Left lung (tissue), 10 donors: ENCODE measurements around the gene EEPD1. TPM values are rescaled to one million over a fixed set of nuclear protein-coding genes. Genes with fewer than 3 reads are reported as not detected.
A peak's percentile ranks its signal among the peaks of the same experiment; 100 is the strongest.

Experiments used
- ATAC-seq: fragments of 200-7000 bp; cut with Tn5 transposase; one replicate; pipeline ENCODE4 v1.9.1; 2020; ENCODE audit warnings: moderate library complexity
- DNase-seq, 4 donors: peaks; one replicate each; pipeline ENCODE4 v3.0.0-alpha.2; 2013 to 2020
- H3K27ac ChIP-seq, 2 donors: fragments of 200-600 bp; sonication (generic) in 1 of 2; one replicate each; pipeline versions ENCODE4 v1.5.0 to v1.8.0; 2020 to 2021
- H3K27me3 ChIP-seq, 2 donors: fragments of 200-600 bp; sonication (generic) in 1 of 2; one replicate each; pipeline versions ENCODE4 v1.5.0 to v1.8.0; 2020 to 2021
- H3K36me3 ChIP-seq, 2 donors: fragments of 200-600 bp; sonication (generic) in 1 of 2; one replicate each; pipeline versions ENCODE4 v1.5.0 to v1.8.0; 2020 to 2021
- H3K4me1 ChIP-seq, 2 donors: fragments of 200-600 bp; one replicate each; pipeline ENCODE4 v1.8.0; 2021
- H3K4me3 ChIP-seq, 2 donors: fragments of 200-600 bp; sonication (generic) in 1 of 2; one replicate each; pipeline versions ENCODE4 v1.5.0 to v1.8.0; 2020 to 2021; ENCODE audit warnings: mild to moderate bottlenecking in 1 of 2
- H3K9me3 ChIP-seq, 2 donors: fragments of 200-600 bp; sonication (generic) in 1 of 2; one replicate each; pipeline versions ENCODE4 v1.5.0 to v1.8.0; 2020 to 2021
- intact Hi-C, 2 donors: fragments of 100-400 bp; cut with DNase I; formaldehyde crosslinking; loops; one replicate each; pipeline versions ENCODE4 v1.11.2 to v1.14.2; 2022
- polyA plus RNA-seq, 6 donors: library from polyadenylated mRNA; unstranded; fragments of 120-200 nt; gene quantifications; one replicate each; pipeline ENCODE4 v1.2.1, GENCODE V29; 2013; ENCODE audit not compliant: insufficient read length in 6 of 6
- total RNA-seq, 2 donors: library from RNA; stranded (reverse); fragmentation: NEBNext Ultra II Directional; extraction: Animal tissue kit (Norgen Biotek cat#: 25700); gene quantifications; one replicate each; pipeline ENCODE4 v1.2.1, GENCODE V29; 2021
- TF ChIP-seq, protein P1 (sequence below), 2 donors: fragments of 200-600 bp; sonication (generic) in 1 of 2; IDR thresholded peaks; one replicate each; pipeline versions ENCODE4 v1.5.0 to v1.8.0; 2021; ENCODE audit warnings: antibody characterized with exemption in 2 of 2
- donor health status: DM: no; HTN: yes; CAD: no.
- donor health status: DM: no; HTN: no; CAD: no.

EEPD1 gene
- total and polyA plus RNA-seq, 8 donors = 7.8 to 22.8 (median 19.0) TPM

DNA sequence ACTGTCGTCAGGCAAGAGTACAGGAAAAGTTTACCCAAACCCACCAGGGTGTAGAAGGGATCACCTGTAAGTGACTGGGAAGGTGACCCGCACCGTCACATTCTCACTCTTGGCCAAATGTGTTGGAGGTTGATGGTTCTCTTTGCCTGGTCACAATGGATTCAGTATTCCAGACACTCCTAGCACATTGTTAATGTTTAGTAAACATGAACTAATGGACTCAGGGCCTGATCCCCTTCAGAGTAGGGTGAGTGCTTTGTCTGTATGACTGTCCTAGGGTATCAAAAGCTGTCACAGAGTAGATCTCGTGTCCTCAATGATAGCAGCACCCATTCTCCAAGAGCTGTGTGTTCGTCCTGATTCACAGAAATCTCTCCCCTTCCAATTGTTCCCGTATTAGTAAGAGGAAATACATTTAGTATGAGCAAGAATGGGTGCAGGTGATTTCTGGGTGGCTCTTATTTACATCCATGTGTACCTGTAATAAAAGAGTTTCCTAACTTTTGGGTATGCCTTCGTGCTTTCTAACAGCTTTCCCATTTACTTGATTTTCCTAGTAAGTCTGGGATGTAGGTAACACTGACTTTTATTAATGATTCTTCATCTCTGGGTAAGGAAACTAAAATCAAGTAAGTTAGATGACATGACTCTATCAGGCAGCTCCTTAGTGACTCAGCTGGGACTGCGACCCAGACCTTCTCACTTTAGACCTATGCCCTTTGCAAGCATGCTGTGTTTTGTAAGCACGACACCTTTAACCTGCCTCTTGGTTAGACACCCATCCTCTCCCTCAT lies 4.7 kb downstream of the EEPD1 start:
- ATAC-seq = no peak
- DNase-seq = no peak
- intact Hi-C loops = no loop called here
- Histone ChIP-seq H3K27me3 (no peaks in the 10 kb centered on the region), H3K9me3 (no peaks in the 10 kb centered on the region), H3K27ac (no peak overlapping the region), H3K36me3 (no peaks in the 10 kb centered on the region), H3K4me1 (peaks cover 9 to 49% of the 10 kb centered on the region in 2 donors), H3K4me3 (no peak overlapping the region)
- TF ChIP-seq, protein P1, sequence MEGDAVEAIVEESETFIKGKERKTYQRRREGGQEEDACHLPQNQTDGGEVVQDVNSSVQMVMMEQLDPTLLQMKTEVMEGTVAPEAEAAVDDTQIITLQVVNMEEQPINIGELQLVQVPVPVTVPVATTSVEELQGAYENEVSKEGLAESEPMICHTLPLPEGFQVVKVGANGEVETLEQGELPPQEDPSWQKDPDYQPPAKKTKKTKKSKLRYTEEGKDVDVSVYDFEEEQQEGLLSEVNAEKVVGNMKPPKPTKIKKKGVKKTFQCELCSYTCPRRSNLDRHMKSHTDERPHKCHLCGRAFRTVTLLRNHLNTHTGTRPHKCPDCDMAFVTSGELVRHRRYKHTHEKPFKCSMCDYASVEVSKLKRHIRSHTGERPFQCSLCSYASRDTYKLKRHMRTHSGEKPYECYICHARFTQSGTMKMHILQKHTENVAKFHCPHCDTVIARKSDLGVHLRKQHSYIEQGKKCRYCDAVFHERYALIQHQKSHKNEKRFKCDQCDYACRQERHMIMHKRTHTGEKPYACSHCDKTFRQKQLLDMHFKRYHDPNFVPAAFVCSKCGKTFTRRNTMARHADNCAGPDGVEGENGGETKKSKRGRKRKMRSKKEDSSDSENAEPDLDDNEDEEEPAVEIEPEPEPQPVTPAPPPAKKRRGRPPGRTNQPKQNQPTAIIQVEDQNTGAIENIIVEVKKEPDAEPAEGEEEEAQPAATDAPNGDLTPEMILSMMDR (IDR thresholded peaks at IDR 0.05) = no peak

DNA sequence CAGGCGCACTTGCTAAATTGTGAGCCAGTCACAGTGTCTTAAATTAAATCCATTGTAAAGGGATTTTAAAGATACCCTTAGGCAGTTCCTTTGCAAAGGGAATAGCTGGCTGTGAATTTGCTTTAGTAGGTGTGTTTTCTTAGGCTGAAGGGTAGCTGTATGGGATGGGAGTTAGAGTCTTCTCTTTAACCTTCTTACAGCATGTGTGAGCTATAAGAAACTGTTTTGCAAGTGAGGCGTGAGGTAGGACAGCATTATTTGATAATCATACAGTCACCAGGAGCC lies 5.2 kb downstream of the EEPD1 start:
- no peak overlapping the region for H3K27ac ChIP-seq
- peaks cover 9 to 50% of the 10 kb centered on the region in 2 donors for H3K4me1 ChIP-seq
- no peak overlapping the region for H3K4me3 ChIP-seq
- no peaks in the 10 kb centered on the region for H3K27me3 ChIP-seq
- ATAC-seq = no peak
- no peaks in the 10 kb centered on the region for H3K9me3 ChIP-seq
- no peaks in the 10 kb centered on the region for H3K36me3 ChIP-seq
- intact Hi-C loops = no loop called here
- TF ChIP-seq, protein P1 (IDR thresholded peaks at IDR 0.05) = no peak
- DNase-seq = no peak

DNA sequence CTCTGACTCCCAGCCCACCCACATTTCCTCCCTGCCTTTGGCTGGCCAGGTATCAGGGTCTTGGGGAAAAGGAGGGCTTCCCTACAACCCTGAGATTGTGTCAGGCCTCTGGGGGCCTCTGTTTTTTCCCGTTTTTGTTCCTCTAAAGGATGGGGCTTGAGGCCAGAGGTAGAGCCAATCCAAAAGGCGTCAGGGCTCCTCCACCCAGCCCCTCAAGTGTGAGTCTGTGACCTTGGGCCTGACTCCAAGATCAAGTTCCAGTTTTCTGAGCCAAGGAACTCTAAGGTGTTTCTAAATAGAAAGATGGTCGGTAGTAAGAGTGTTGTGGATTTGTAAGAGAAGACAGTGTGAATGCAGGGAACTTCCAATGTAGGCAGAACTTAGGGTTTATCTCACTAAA lies 6.6 kb downstream of the EEPD1 start:
- Histone ChIP-seq H3K4me1 (peaks cover 9 to 40% of the 10 kb centered on the region in 2 donors), H3K4me3 (no peak overlapping the region), H3K27ac (no peak overlapping the region), H3K27me3 (no peaks in the 10 kb centered on the region), H3K36me3 (no peaks in the 10 kb centered on the region), H3K9me3 (no peaks in the 10 kb centered on the region)
- ATAC-seq (no peak), DNase-seq (no peak)
- TF ChIP-seq, protein P1 (IDR thresholded peaks at IDR 0.05) = no peak
- intact Hi-C loops = no loop called here

DNA sequence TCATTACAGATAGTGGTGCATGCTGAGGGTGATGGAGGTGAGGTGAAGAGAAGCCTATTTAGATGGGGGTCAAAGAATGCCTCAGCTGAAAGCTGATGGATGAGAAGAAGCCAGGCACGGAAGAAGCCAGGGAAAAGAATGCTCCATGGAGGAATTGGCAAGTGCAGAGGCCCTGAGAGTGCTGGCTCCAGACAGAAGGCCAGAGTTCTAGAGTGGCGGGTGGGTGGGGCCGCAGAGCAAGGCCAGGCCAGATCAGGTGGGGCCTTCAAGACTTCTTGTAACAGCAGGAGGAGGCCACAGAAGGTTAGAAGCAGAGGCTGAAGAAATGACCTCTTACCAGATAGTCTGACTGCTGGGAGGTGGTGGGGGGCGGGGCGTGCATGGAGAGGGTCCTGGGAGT lies 7.3 kb downstream of the EEPD1 start:
- intact Hi-C loops = no loop called here
- TF ChIP-seq, protein P1 (IDR thresholded peaks at IDR 0.05) = no peak

DNA sequence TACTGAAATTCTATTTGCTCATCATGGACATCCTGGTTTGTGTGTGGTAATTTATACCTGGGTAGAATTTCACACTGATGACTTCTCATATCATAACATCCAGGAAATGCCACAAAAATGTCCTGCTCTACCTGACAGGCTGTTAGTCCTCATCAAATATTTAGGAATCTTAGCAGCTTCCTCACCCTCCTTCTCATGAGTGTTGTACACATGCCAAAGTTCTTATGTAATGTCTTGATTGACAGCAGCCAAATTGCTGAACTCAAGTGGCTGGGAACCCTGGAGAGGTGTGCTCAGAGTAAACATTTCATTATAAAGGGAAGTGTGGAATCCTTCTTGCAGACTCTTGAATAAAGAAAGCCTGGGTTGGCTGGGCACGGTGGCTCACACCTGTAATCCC lies 8.9 kb downstream of the EEPD1 start:
- ATAC-seq (peak; percentile 37), DNase-seq (no peak)
- H3K36me3 ChIP-seq = no peaks in the 10 kb centered on the region
- no peaks in the 10 kb centered on the region for H3K27me3 ChIP-seq
- TF ChIP-seq, protein P1 (IDR thresholded peaks at IDR 0.05) = no peak
- peaks cover 0 to 28% of the 10 kb centered on the region in 2 donors for H3K4me1 ChIP-seq
- H3K4me3 ChIP-seq = no peak overlapping the region
- intact Hi-C loops = no loop called here
- H3K9me3 ChIP-seq = no peaks in the 10 kb centered on the region
- no peak overlapping the region for H3K27ac ChIP-seq

More for the DNA sequence above, 7.3 kb downstream of the EEPD1 start:
- Histone ChIP-seq H3K4me1 (peaks cover 8 to 39% of the 10 kb centered on the region in 2 donors), H3K4me3 (no peak overlapping the region), H3K27ac (no peak overlapping the region), H3K36me3 (no peaks in the 10 kb centered on the region), H3K27me3 (no peaks in the 10 kb centered on the region), H3K9me3 (no peaks in the 10 kb centered on the region)
- DNase-seq = no peak
- ATAC-seq = no peak
